ENCODE results near the gene RBPJL. TPM values are rescaled to one million over a fixed set of nuclear protein-coding genes. Genes with fewer than 3 reads are reported as not detected.

RBPJL gene
- total RNA-seq, 1 donor from 2014 or later = not detected

DNA sequence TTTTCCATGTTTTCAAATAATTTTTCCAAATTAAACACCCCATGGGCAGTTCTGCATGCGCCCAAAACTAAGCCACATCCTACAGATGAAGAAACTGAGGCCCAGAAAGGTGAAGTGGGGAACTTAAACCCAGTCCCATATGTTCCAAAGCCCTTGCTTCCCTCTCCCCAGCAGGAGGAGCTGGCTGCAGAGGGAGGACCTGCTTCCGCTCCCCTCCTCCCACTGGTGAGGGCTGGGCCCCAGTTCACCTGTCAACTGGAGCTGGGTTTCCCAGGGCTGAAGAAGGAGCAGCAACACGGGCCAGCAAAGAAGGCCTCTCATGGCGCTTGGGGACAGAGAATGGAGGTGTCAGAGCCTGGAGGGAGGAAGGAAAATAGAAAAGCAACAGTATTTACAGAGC, 1.4 kb upstream of the RBPJL start:
- TF ChIP-seq EZH2phosphoT487 (IDR thresholded peaks at IDR 0.05) (no peak), EZH2 (IDR thresholded peaks at IDR 0.05) (no peak)
- TF ChIP-seq, protein P1, sequence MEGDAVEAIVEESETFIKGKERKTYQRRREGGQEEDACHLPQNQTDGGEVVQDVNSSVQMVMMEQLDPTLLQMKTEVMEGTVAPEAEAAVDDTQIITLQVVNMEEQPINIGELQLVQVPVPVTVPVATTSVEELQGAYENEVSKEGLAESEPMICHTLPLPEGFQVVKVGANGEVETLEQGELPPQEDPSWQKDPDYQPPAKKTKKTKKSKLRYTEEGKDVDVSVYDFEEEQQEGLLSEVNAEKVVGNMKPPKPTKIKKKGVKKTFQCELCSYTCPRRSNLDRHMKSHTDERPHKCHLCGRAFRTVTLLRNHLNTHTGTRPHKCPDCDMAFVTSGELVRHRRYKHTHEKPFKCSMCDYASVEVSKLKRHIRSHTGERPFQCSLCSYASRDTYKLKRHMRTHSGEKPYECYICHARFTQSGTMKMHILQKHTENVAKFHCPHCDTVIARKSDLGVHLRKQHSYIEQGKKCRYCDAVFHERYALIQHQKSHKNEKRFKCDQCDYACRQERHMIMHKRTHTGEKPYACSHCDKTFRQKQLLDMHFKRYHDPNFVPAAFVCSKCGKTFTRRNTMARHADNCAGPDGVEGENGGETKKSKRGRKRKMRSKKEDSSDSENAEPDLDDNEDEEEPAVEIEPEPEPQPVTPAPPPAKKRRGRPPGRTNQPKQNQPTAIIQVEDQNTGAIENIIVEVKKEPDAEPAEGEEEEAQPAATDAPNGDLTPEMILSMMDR (IDR thresholded peaks at IDR 0.05) = no peak
- no peaks in the 10 kb centered on the region for H3K9me3 ChIP-seq (ENCODE audit: low read depth)
- H3K4me2 ChIP-seq = no peak overlapping the region
- no peak overlapping the region for H3K27ac ChIP-seq
- H3K9ac ChIP-seq = no peak overlapping the region
- no peaks in the 10 kb centered on the region for H3K79me2 ChIP-seq (ENCODE audit: low read depth)
- H3K4me3 ChIP-seq = no peak overlapping the region
- H3F3A ChIP-seq (ENCODE audit: low read depth) = no peaks in the 10 kb centered on the region
- Mint-ChIP-seq H3K36me3 (peaks cover 4% of the 10 kb centered on the region), H3K4me3 (no peak overlapping the region), H3K9me3 (peaks cover 3% of the 10 kb centered on the region), H3K27me3 (ENCODE audit: insufficient read depth, low read depth) (peaks cover 12% of the 10 kb centered on the region), H3K27ac (no peak overlapping the region), H3K4me1 (peaks cover 10% of the 10 kb centered on the region)
- H2AFZ ChIP-seq (replicated peaks) = no peak overlapping the region
- H4K20me1 ChIP-seq (ENCODE audit: low read depth) = no peaks in the 10 kb centered on the region
- H3K36me3 ChIP-seq = no peaks in the 10 kb centered on the region
- DNase-seq (ENCODE audit: low spot score) = no peak
- H3K4me1 ChIP-seq = no peaks in the 10 kb centered on the region
- H3K27me3 ChIP-seq = peaks cover 8% of the 10 kb centered on the region

DNA sequence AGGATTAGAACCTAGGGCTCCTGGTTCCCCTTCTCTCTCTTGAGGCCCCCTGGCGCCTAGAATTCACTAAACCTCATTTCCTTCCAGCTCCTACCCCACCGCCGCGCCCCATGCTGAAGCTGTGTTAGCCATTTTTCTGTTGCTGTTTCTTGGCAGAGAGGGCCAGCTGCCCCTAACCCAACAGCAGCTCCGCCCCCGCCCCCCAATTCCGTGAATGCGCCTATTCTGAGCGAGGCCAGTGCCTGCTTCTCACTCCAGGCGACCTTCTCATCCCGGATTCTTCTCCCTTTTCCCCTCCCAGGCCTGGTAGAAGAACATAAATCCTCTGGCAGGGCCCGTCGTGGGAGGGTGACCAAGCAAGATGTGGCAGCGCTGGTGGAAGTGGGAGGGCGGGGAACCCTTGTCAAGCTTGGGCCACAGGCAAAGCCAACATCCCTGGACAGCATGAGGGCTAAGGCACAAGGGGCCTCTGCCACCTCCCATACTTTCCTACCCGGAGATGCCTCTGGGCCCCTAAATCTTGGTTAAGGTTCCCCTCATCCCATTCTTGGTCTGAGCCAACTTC, 518 bp downstream of the RBPJL start:
- no peak overlapping the region for H3K9ac ChIP-seq
- H3F3A ChIP-seq (ENCODE audit: low read depth) = no peaks in the 10 kb centered on the region
- no peak for DNase-seq (ENCODE audit: low spot score)
- Mint-ChIP-seq H3K27me3 (ENCODE audit: insufficient read depth, low read depth) (peaks cover 14% of the 10 kb centered on the region), H3K27ac (no peak overlapping the region), H3K4me1 (peaks cover 8% of the 10 kb centered on the region), H3K9me3 (peaks cover 3% of the 10 kb centered on the region), H3K36me3 (peaks cover 4% of the 10 kb centered on the region), H3K4me3 (no peak overlapping the region)
- H3K4me3 ChIP-seq = no peak overlapping the region
- H3K36me3 ChIP-seq = no peaks in the 10 kb centered on the region
- H4K20me1 ChIP-seq (ENCODE audit: low read depth) = no peaks in the 10 kb centered on the region
- no peak overlapping the region for H2AFZ ChIP-seq (replicated peaks)
- no peaks in the 10 kb centered on the region for H3K4me1 ChIP-seq
- no peaks in the 10 kb centered on the region for H3K79me2 ChIP-seq (ENCODE audit: low read depth)
- TF ChIP-seq EZH2 (IDR thresholded peaks at IDR 0.05) (no peak), EZH2phosphoT487 (IDR thresholded peaks at IDR 0.05) (no peak)
- TF ChIP-seq, protein P1 (IDR thresholded peaks at IDR 0.05) = no peak
- no peak overlapping the region for H3K4me2 ChIP-seq
- no peak overlapping the region for H3K27ac ChIP-seq
- H3K27me3 ChIP-seq = peaks cover 25% of the 10 kb centered on the region
- H3K9me3 ChIP-seq (ENCODE audit: low read depth) = no peaks in the 10 kb centered on the region

DNA sequence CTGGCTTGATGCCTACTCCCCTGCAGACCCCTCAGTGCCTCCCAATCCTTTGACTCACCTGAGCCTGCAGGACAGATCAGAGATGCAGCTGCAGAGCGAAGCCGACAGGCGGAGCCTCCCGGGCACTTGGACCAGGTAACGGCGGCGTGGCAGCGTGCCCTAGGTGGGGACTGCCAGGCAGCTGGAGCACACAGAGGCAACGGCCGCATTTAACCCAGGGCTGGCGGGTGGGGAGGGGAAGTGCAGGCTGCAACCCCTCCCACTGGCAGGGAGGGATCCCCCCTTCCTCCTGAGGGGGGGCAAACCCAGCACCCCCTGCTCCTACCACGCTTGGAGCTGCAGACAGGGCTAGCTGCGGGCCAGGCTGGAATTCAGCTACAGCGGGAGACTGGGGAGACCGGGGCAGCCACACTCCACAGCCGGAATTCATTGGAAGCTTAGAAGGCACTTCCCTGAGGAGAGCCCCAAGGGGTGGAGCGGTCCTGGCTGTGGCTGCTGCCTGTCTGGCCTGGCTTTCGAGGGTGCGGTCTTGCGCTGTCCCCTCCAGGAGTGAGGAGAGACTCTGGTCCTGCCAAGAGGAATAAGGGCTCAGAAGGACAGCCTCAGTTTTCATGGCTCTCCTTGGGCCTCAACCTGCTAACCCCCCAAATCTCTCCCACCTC, 1.6 kb downstream of the RBPJL start, which contains the start of gene MATN4:
MATN4 (minus strand) TSS at position 183 of the 662 bp plus-strand sequence. CDS start 2,717 bp downstream, outside the sequence.
- no peaks in the 10 kb centered on the region for H3K9me3 ChIP-seq (ENCODE audit: low read depth)
- Mint-ChIP-seq H3K36me3 (peaks cover 4% of the 10 kb centered on the region), H3K4me1 (peaks cover 7% of the 10 kb centered on the region), H3K9me3 (peaks cover 3% of the 10 kb centered on the region), H3K27ac (peak within 1 kb of the TSS; percentile 7), H3K4me3 (peak within 1 kb of the TSS; percentile 28), H3K27me3 (ENCODE audit: insufficient read depth, low read depth) (peaks cover 14% of the 10 kb centered on the region)
- no peaks in the 10 kb centered on the region for H3K4me1 ChIP-seq
- H4K20me1 ChIP-seq (ENCODE audit: low read depth) = no peaks in the 10 kb centered on the region
- no peak within 1 kb of the TSS for H3K4me2 ChIP-seq
- H3K36me3 ChIP-seq = no peaks in the 10 kb centered on the region
- H3K27ac ChIP-seq = no peak within 1 kb of the TSS
- TF ChIP-seq EZH2 (IDR thresholded peaks at IDR 0.05) = no peak
- no peak for TF ChIP-seq EZH2phosphoT487 (IDR thresholded peaks at IDR 0.05)
- TF ChIP-seq, protein P1 (IDR thresholded peaks at IDR 0.05) = no peak
- H3K4me3 ChIP-seq = no peak within 1 kb of the TSS
- no peak for DNase-seq (ENCODE audit: low spot score)
- H3K79me2 ChIP-seq (ENCODE audit: low read depth) = no peaks in the 10 kb centered on the region
- H3F3A ChIP-seq (ENCODE audit: low read depth) = no peaks in the 10 kb centered on the region
- H3K27me3 ChIP-seq = peaks cover 29% of the 10 kb centered on the region
- no peak within 1 kb of the TSS for H3K9ac ChIP-seq
- H2AFZ ChIP-seq (replicated peaks) = no peak within 1 kb of the TSS

Data from neural progenitor cell (in vitro differentiated cells).